PC-3 (cell line): ENCODE measurements around the gene NTMT2. TPM values are rescaled to one million over a fixed set of nuclear protein-coding genes. Genes with fewer than 3 reads are reported as not detected.

Source experiments
- ATAC-seq: fragments of 200-7000 bp; cut with Tn5 transposase; 2 replicates; pipeline ENCODE4 v1.9.1; 2020; ENCODE audit warnings: mild to moderate bottlenecking, moderate library complexity
- BruUV-seq: library from RNA; stranded (reverse); fragments of 400-500 nt; replicated peaks from 2 replicates; lab custom pipeline; 2021; lab: Mats Ljungman, UMichigan
- CTCF ChIA-PET: fragments of 300-600 bp; sonication (Branson Sonifier 250); formaldehyde crosslinking; loops from one replicate; lab custom pipeline; 2022; ENCODE audit warnings: antibody characterized with exemption; lab: Charles Lee
- POLR2A ChIA-PET: fragments of 300-600 bp; sonication (Branson Sonifier 250); formaldehyde crosslinking; loops from one replicate; lab custom pipeline; 2022; ENCODE audit warnings: antibody characterized with exemption; ENCODE audit not compliant: unreplicated experiment; lab: Charles Lee
- DNase-seq: peaks from one replicate; pipeline ENCODE4 v3.0.0-alpha.2; 2015
- H2AFZ ChIP-seq: fragments of 300-600 bp; sonication (generic); 2 replicates; pipeline ENCODE4 v1.6.0; 2016; ENCODE audit warnings: antibody characterized with exemption, low read length
- H3F3A ChIP-seq: fragments of 300-600 bp; sonication (generic); one replicate; pipeline ENCODE4 v1.6.0; 2017; ENCODE audit warnings: antibody characterized with exemption, low read length, control low read depth, mild to moderate bottlenecking; ENCODE audit not compliant: unreplicated experiment
- H3K27ac ChIP-seq: fragments of 300-600 bp; sonication (generic); 2 replicates; pipeline ENCODE4 v1.5.1; 2016; ENCODE audit warnings: mild to moderate bottlenecking, low read length
- H3K27me3 ChIP-seq: fragments of 300-600 bp; sonication (generic); 2 replicates; pipeline ENCODE4 v1.6.1; 2016; ENCODE audit warnings: low read length, mixed read lengths
- H3K36me3 ChIP-seq: fragments of 300-600 bp; sonication (generic); 2 replicates; pipeline ENCODE4 v1.6.1; 2016; ENCODE audit warnings: low read depth, mixed run types, low read length, mixed read lengths
- H3K4me1 ChIP-seq: fragments of 300-600 bp; sonication (generic); 2 replicates; pipeline ENCODE4 v1.5.1; 2016; ENCODE audit warnings: low read length; ENCODE audit not compliant: insufficient read depth
- H3K4me2 ChIP-seq: fragments of 300-600 bp; sonication (generic); 2 replicates; pipeline ENCODE4 v1.6.0; 2016; ENCODE audit warnings: low read length
- H3K4me3 ChIP-seq: fragments of 300-600 bp; sonication (generic); 2 replicates; pipeline ENCODE4 v1.5.1; 2016; ENCODE audit warnings: mild to moderate bottlenecking, low read length, mixed read lengths
- H3K79me2 ChIP-seq: fragments of 300-600 bp; sonication (generic); 2 replicates; pipeline ENCODE4 v1.6.1; 2017; ENCODE audit warnings: low read length, mixed read lengths
- H3K9ac ChIP-seq: fragments of 300-600 bp; sonication (generic); 2 replicates; pipeline ENCODE4 v1.6.0; 2016; ENCODE audit warnings: mild to moderate bottlenecking, low read length
- H3K9me2 ChIP-seq: fragments of 300-600 bp; sonication (generic); replicated peaks from 2 replicates; pipeline ENCODE4 v1.6.1; 2016; ENCODE audit warnings: mixed run types, low read length, mixed read lengths
- H3K9me3 ChIP-seq: fragments of 300-600 bp; sonication (generic); 2 replicates; pipeline ENCODE4 v1.6.1; 2016; ENCODE audit warnings: low read length, mixed read lengths
- H4K20me1 ChIP-seq: fragments of 300-600 bp; sonication (generic); 2 replicates; pipeline ENCODE4 v1.6.1; 2016; ENCODE audit warnings: low read length, mixed read lengths
- CTCF ChIP-seq: fragments of 300-600 bp; sonication (generic); conservative IDR thresholded peaks from 2 replicates; pipeline ENCODE4 v1.5.1; 2017; ENCODE audit warnings: antibody characterized with exemption, low read depth, mild to moderate bottlenecking, low read length
- EZH2 ChIP-seq: fragments of 300-600 bp; sonication (generic); IDR thresholded peaks from one replicate; pipeline ENCODE4 v1.6.1; 2017; ENCODE audit warnings: antibody characterized with exemption, mild to moderate bottlenecking, low read length; ENCODE audit not compliant: unreplicated experiment
- EZH2phosphoT487 ChIP-seq: fragments of 300-600 bp; sonication (generic); IDR thresholded peaks from 2 replicates; pipeline ENCODE4 v1.6.1; 2018; ENCODE audit warnings: mild to moderate bottlenecking, antibody characterized with exemption, low read length, borderline replicate concordance
- intact Hi-C: fragments of 100-400 bp; cut with micrococcal nuclease; formaldehyde crosslinking; loops from 2 replicates; pipeline ENCODE4 v1.9.0; 2023
- total RNA-seq: library from RNA; depleted of rRNA; stranded (reverse); fragments of >200 nt; gene quantifications from 2 replicates; pipeline ENCODE4 v1.2.3, GENCODE V29; 2014

Gene NTMT2
- total RNA-seq, 1 experiment from 2014 or later: not detected

- Histone ChIP-seq H2AFZ (no peak overlapping the region), H3K4me1 (no peaks in the 10 kb centered on the region), H3K79me2 (no peaks in the 10 kb centered on the region), H3K27me3 (no peaks in the 10 kb centered on the region), H3K9me2 (no peaks in the 10 kb centered on the region), H3K27ac (no peak overlapping the region), H3F3A (no peaks in the 10 kb centered on the region), H4K20me1 (no peaks in the 10 kb centered on the region), H3K4me3 (no peak overlapping the region), H3K4me2 (no peak overlapping the region), H3K9ac (no peak overlapping the region), H3K9me3 (no peaks in the 10 kb centered on the region), H3K36me3 (no peaks in the 10 kb centered on the region)
- no peak for TF ChIP-seq CTCF
- no peak for TF ChIP-seq EZH2
- TF ChIP-seq EZH2phosphoT487: no peak
- intact Hi-C loops: no loop called here
- no peak for ATAC-seq
- ChIA-PET POLR2A (no interaction called here), CTCF (no interaction called here)
- no TSS peak for BruUV-seq
- no peak for DNase-seq
Observed at GRCh38 chr1:170176772-170177171, 31.0 kb downstream of the NTMT2 start.

GRCh38 chr1:170182442-170182841 lies 36.7 kb downstream of the NTMT2 start:
- TF ChIP-seq EZH2 (no peak), CTCF (no peak), EZH2phosphoT487 (no peak)
- Histone ChIP-seq H3K4me1 (no peaks in the 10 kb centered on the region), H3F3A (no peaks in the 10 kb centered on the region), H3K79me2 (no peaks in the 10 kb centered on the region), H3K9me3 (no peaks in the 10 kb centered on the region), H3K27ac (no peak overlapping the region), H2AFZ (no peak overlapping the region), H3K9ac (no peak overlapping the region), H3K4me3 (no peak overlapping the region), H3K36me3 (no peaks in the 10 kb centered on the region), H3K9me2 (no peaks in the 10 kb centered on the region), H4K20me1 (no peaks in the 10 kb centered on the region), H3K27me3 (no peaks in the 10 kb centered on the region), H3K4me2 (no peak overlapping the region)
- POLR2A ChIA-PET: no interaction called here
- CTCF ChIA-PET: no interaction called here
- intact Hi-C loops: no loop called here
- no peak for ATAC-seq
- no peak for DNase-seq
- BruUV-seq: no TSS peak

GRCh38 chr1:170192546-170192945 lies 46.8 kb downstream of the NTMT2 start:
- CTCF ChIA-PET: no interaction called here
- no TSS peak for BruUV-seq
- H3K79me2 ChIP-seq: no peaks in the 10 kb centered on the region

More at GRCh38 chr1:170192546-170192945, 46.8 kb downstream of the NTMT2 start:
- no peak for TF ChIP-seq EZH2phosphoT487
- TF ChIP-seq EZH2: no peak
- TF ChIP-seq CTCF: no peak
- Histone ChIP-seq H3K27me3 (no peaks in the 10 kb centered on the region), H3K27ac (no peak overlapping the region), H3K36me3 (no peaks in the 10 kb centered on the region), H3K9me2 (no peaks in the 10 kb centered on the region), H3K4me1 (no peaks in the 10 kb centered on the region), H3K9ac (no peak overlapping the region), H3K4me3 (no peak overlapping the region), H3K9me3 (no peaks in the 10 kb centered on the region), H3F3A (no peaks in the 10 kb centered on the region), H4K20me1 (no peaks in the 10 kb centered on the region), H3K4me2 (no peak overlapping the region), H2AFZ (no peak overlapping the region)
- POLR2A ChIA-PET: no interaction called here
- ATAC-seq (no peak), DNase-seq (no peak)
- intact Hi-C loops: no loop called here
